Nephron (organoid): ENCODE data around the gene COL8A1.

ENCODE experiments used
- H3K27ac Mint-ChIP-seq, 3 experiments: 2 replicates each; pipeline ENCODE4 v1.8.0; 2020; ENCODE audit warnings: mixed read lengths in 3 of 3, mild to moderate bottlenecking in 2 of 3, moderate library complexity in 1 of 3
- H3K27me3 Mint-ChIP-seq: 2 replicates; pipeline ENCODE4 v1.8.0; 2021; ENCODE audit warnings: low read depth, mild to moderate bottlenecking, moderate library complexity, mixed read lengths
- H3K36me3 Mint-ChIP-seq: 2 replicates; pipeline ENCODE4 v1.8.0; 2020; ENCODE audit warnings: low read depth, mixed read lengths
- H3K4me1 Mint-ChIP-seq: 2 replicates; pipeline ENCODE4 v1.8.0; 2020; ENCODE audit warnings: mixed read lengths
- H3K4me3 Mint-ChIP-seq, 3 experiments: 2 replicates each; pipeline ENCODE4 v1.8.0; 2020; ENCODE audit warnings: mild to moderate bottlenecking in 3 of 3, mixed read lengths in 3 of 3, moderate library complexity in 2 of 3
- H3K9me3 Mint-ChIP-seq: 2 replicates; pipeline ENCODE4 v1.8.0; 2020; ENCODE audit warnings: mixed read lengths
- TF ChIP-seq, protein P1 (sequence below), 3 experiments: fragments of 200-600 bp; sonication (generic); IDR thresholded peaks; one replicate each; pipeline ENCODE4 v1.5.0; 2021; ENCODE audit warnings: antibody characterized with exemption in 3 of 3; ENCODE audit not compliant: unreplicated experiment in 3 of 3

COL8A1 gene

DNA sequence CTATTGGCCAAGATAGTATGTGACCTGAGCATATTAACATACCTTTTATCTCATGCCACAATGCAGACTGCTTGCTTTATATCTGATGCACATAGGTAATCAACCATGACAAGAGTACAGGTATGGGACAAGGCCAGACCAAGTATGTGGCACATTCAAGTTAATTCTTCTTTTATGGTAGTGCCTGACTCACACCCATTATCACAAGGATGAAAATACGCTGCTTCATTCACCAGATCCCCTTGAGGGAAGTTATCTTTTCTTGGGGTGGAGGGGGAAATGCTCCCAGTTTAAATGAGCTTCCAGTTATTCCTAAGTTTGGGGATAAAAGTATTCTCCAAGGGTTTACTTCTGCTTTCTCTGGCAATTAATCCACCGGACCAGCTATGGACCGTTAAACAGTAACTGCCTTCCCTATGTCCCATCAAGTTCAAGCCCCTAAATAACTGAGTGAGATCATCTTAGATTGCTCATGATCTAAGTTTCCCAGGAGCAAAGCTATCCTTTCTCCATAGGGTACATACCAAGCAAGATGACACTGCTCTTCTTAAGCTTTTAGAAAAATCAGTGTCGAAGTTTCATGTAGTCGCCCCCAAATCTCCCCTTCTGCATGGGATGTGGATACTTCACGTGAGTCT is 1.9 kb downstream of the COL8A1 start:
- Mint-ChIP-seq H3K4me3 (peak overlapping the region in 1 of 3 experiments; percentile 32), H3K36me3 (no peaks in the 10 kb centered on the region), H3K4me1 (peaks cover 29% of the 10 kb centered on the region), H3K9me3 (no peaks in the 10 kb centered on the region), H3K27me3 (peaks cover 72% of the 10 kb centered on the region), H3K27ac (no peak overlapping the region)
- TF ChIP-seq, protein P1, sequence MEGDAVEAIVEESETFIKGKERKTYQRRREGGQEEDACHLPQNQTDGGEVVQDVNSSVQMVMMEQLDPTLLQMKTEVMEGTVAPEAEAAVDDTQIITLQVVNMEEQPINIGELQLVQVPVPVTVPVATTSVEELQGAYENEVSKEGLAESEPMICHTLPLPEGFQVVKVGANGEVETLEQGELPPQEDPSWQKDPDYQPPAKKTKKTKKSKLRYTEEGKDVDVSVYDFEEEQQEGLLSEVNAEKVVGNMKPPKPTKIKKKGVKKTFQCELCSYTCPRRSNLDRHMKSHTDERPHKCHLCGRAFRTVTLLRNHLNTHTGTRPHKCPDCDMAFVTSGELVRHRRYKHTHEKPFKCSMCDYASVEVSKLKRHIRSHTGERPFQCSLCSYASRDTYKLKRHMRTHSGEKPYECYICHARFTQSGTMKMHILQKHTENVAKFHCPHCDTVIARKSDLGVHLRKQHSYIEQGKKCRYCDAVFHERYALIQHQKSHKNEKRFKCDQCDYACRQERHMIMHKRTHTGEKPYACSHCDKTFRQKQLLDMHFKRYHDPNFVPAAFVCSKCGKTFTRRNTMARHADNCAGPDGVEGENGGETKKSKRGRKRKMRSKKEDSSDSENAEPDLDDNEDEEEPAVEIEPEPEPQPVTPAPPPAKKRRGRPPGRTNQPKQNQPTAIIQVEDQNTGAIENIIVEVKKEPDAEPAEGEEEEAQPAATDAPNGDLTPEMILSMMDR (IDR thresholded peaks at IDR 0.05; ENCODE audit: unreplicated experiment in 3 of 3): no peak

DNA sequence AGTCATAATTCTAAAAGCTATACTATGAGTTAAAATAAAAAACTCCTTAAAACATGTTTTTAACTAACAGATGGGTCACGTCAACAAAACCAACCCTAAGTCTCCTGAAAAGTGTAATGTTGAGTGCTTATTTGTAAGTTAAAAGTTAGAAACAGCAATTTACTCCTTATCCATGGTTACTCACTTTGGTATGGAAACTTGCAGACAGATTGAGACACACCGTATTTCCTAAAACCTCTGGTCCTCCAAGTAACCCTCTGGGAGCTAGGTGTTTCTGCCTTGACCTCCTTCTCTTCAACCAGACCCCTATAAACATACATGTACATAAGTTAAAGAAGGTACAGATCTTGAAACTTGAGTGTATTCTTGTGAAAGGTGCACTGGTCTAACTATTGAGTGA is 3.1 kb downstream of the COL8A1 start:
- TF ChIP-seq, protein P1 (IDR thresholded peaks at IDR 0.05; ENCODE audit: unreplicated experiment in 3 of 3): no peak
- Mint-ChIP-seq H3K4me3 (no peak overlapping the region), H3K4me1 (peaks cover 29% of the 10 kb centered on the region), H3K27ac (no peak overlapping the region), H3K36me3 (no peaks in the 10 kb centered on the region), H3K27me3 (peaks cover 62% of the 10 kb centered on the region), H3K9me3 (no peaks in the 10 kb centered on the region)

DNA sequence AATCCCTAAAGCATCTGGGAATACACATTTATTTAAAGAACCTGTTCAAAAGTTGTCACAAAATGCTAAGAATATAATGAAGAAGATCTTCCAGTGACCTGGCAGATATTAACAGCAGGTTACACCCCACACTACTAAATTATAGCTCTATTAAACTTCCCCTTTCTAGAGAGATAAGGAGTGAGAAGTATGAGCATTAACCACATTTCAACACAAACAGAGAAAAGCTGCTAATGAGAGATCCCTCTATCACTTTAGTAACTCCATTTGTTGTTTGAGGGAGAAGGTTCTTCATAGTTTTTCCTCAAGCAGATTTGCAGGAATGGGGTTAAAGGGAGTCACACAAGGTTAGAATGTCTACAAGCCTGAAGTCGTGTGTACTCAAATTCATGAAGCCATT is 3.6 kb downstream of the COL8A1 start:
- H3K4me1 Mint-ChIP-seq: peaks cover 27% of the 10 kb centered on the region
- H3K27me3 Mint-ChIP-seq: peaks cover 57% of the 10 kb centered on the region
- TF ChIP-seq, protein P1 (IDR thresholded peaks at IDR 0.05; ENCODE audit: unreplicated experiment in 3 of 3): no peak
- H3K9me3 Mint-ChIP-seq: no peaks in the 10 kb centered on the region
- no peak overlapping the region for H3K27ac Mint-ChIP-seq
- no peak overlapping the region for H3K4me3 Mint-ChIP-seq
- no peaks in the 10 kb centered on the region for H3K36me3 Mint-ChIP-seq

DNA sequence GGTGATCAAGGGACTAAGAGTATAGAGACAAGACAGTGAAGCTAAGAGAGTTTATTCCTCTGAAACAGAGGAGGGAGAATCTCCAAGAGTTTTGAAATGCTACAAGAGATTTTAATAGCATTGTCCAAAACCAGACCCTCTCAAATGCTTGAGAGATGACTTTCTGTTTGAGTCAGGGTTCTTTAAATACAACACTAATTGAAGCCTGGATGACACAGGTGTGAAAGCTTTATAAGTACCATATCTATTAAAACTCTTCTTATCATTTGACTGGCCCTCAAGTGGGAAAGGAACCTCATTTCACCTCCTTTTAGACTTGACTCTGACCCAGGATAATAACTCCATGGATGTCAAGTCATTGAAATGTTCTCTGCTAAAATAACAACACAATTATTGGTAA is 5.6 kb downstream of the COL8A1 start:
- Mint-ChIP-seq H3K36me3 (no peaks in the 10 kb centered on the region), H3K27me3 (peaks cover 41% of the 10 kb centered on the region), H3K27ac (peak overlapping the region in 1 of 3 experiments; percentile 16), H3K4me3 (no peak overlapping the region), H3K4me1 (peaks cover 27% of the 10 kb centered on the region), H3K9me3 (no peaks in the 10 kb centered on the region)
- TF ChIP-seq, protein P1 (IDR thresholded peaks at IDR 0.05; ENCODE audit: unreplicated experiment in 3 of 3): no peak

DNA sequence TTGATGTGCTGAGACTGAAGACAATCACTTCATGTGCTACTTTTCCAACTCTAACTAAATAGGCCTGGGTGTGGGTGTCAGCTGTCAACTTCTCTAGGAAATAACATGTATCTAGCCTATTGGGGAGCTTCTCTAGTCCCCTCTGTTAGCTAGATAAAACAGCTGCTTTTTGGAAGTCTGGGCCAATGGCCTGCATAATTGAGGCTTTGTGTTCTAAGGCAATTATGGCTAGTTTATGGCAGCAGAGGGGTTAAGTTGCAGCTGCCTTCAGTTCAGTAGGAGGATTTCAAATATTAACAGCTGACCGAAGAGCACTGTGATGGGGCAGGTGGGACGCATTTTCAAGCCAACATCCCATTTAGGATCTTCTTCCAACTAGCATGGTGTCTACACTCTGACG is 6.4 kb downstream of the COL8A1 start:
- H3K4me3 Mint-ChIP-seq: no peak overlapping the region
- peaks cover 31% of the 10 kb centered on the region for H3K4me1 Mint-ChIP-seq
- H3K9me3 Mint-ChIP-seq: no peaks in the 10 kb centered on the region
- TF ChIP-seq, protein P1 (IDR thresholded peaks at IDR 0.05; ENCODE audit: unreplicated experiment in 3 of 3): no peak
- peak overlapping the region; percentile 16 to 63 (median 26) for H3K27ac Mint-ChIP-seq
- H3K27me3 Mint-ChIP-seq: peaks cover 33% of the 10 kb centered on the region
- H3K36me3 Mint-ChIP-seq: no peaks in the 10 kb centered on the region
